HCT116 (cell line): Measurements from ENCODE around the gene ACOT7. TPM values are rescaled to one million over a fixed set of nuclear protein-coding genes. Genes with fewer than 3 reads are reported as not detected.
"Not testable (repeated sequence)": the region's sequence is repeated elsewhere in the genome, so short reads cannot be mapped to it uniquely, and the experiment has no call there.

Experiments used
- ATAC-seq: fragments of 200-7000 bp; cut with Tn5 transposase; 2 replicates; pipeline ENCODE4 v1.9.1; 2020; ENCODE audit warnings: mild to moderate bottlenecking, moderate library complexity
- BruUV-seq: library from RNA; stranded (reverse); fragments of 400-500 nt; replicated peaks from 2 replicates; lab custom pipeline; 2021; lab: Mats Ljungman, UMichigan
- CTCF ChIA-PET: fragments of 300-600 bp; sonication (Branson Sonifier 250); formaldehyde crosslinking; loops from one replicate; lab custom pipeline; 2021; ENCODE audit warnings: antibody characterized with exemption; lab: Charles Lee
- POLR2A ChIA-PET: fragments of 300-600, 350-600 bp; sonication (Branson Sonifier 250); formaldehyde crosslinking; loops from one replicate; lab custom pipeline; 2021; ENCODE audit warnings: antibody characterized with exemption; lab: Charles Lee
- RAD21 ChIA-PET, 2 experiments: fragments of 300-600 bp; sonication (Branson Sonifier 250); formaldehyde crosslinking; loops; one replicate each; lab custom pipeline; 2023; ENCODE audit warnings: low total read pairs in 2 of 2; ENCODE audit not compliant: uncharacterized antibody in 2 of 2, unreplicated experiment in 2 of 2, low non-redundant PET in 1 of 2; lab: Charles Lee
- DNase-seq: peaks from one replicate; pipeline ENCODE4 v3.0.0-alpha.2; 2010; ENCODE audit warnings: low read depth, low spot score
- H2AFZ ChIP-seq: fragments of 200-600 bp; shearing (Covaris generic), sonication (generic); 2 replicates; pipeline ENCODE4 v1.6.1; 2017; ENCODE audit warnings: low read depth, mixed run types, mixed read lengths, antibody characterized with exemption, low read length; ENCODE audit not compliant: poor library complexity, severe bottlenecking
- H3K27ac ChIP-seq: 2 replicates; pipeline ENCODE4 v1.5.1; 2012; ENCODE audit warnings: low read depth, low read length
- H3K27me3 ChIP-seq: fragments of 200-600 bp; sonication (generic); 2 replicates; pipeline ENCODE4 v1.6.1; 2016; ENCODE audit warnings: mixed run types, low read length, mixed read lengths; ENCODE audit not compliant: insufficient read depth
- H3K36me3 ChIP-seq, 2 experiments: fragments of 200-500 bp in 1 of 2; fragments of 200-600 bp in 1 of 2; sonication (Bioruptor generic) in 1 of 2; sonication (generic) in 1 of 2; 2 replicates each; pipeline versions ENCODE4 v1.5.1 to v1.6.1; 2014 to 2016; ENCODE audit warnings: low read length in 2 of 2, inconsistent platforms in 1 of 2, mixed read lengths in 1 of 2, mixed run types in 1 of 2; ENCODE audit not compliant: insufficient read depth in 2 of 2, control insufficient read depth in 1 of 2
- H3K4me1 ChIP-seq, 2 experiments: fragments of 200-600 bp in 1 of 2; sonication (generic) in 1 of 2; 2 replicates each; pipeline versions ENCODE4 v1.5.1 to v1.6.1; 2012 to 2017; ENCODE audit warnings: low read length in 2 of 2, inconsistent platforms in 1 of 2, mild to moderate bottlenecking in 1 of 2, mixed read lengths in 1 of 2, mixed run types in 1 of 2, moderate library complexity in 1 of 2; ENCODE audit not compliant: insufficient read depth in 2 of 2, control insufficient read depth in 1 of 2
- H3K4me2 ChIP-seq: fragments of 200-600 bp; sonication (generic); 2 replicates; pipeline ENCODE4 v1.6.1; 2017; ENCODE audit warnings: mixed run types, low read length, mixed read lengths
- H3K4me3 ChIP-seq, 2 experiments: fragments of 200-600 bp in 1 of 2; sonication (generic) in 1 of 2; replicated peaks in 1 of 2; 2 replicates each; pipeline ENCODE4 v1.5.1; 2011 to 2016; ENCODE audit warnings: low read length in 2 of 2, control low read depth in 1 of 2, low read depth in 1 of 2, mild to moderate bottlenecking in 1 of 2, mixed read lengths in 1 of 2, mixed run types in 1 of 2
- H3K79me2 ChIP-seq: fragments of 200-600 bp; sonication (generic); 2 replicates; pipeline ENCODE4 v1.6.1; 2017; ENCODE audit warnings: mild to moderate bottlenecking, mixed run types, low read length, moderate library complexity, mixed read lengths; ENCODE audit not compliant: insufficient read depth
- H3K9ac ChIP-seq: fragments of 200-600 bp; sonication (generic); 2 replicates; pipeline ENCODE4 v1.6.1; 2016; ENCODE audit warnings: low read length, mixed read lengths
- H3K9me2 ChIP-seq: fragments of 200-600 bp; sonication (generic), shearing (Covaris generic); 2 replicates; pipeline ENCODE4 v1.6.1; 2017; ENCODE audit warnings: mixed run types, mild to moderate bottlenecking, moderate library complexity; ENCODE audit not compliant: insufficient read depth
- H3K9me3 ChIP-seq, 2 experiments: fragments of 200-500 bp in 1 of 2; fragments of 200-600 bp in 1 of 2; sonication (Bioruptor generic) in 1 of 2; sonication (generic) in 1 of 2; 2 replicates each; pipeline ENCODE4 v1.6.1; 2014 to 2017; ENCODE audit warnings: low read length in 2 of 2, mixed read lengths in 2 of 2, inconsistent platforms in 1 of 2, low read depth in 1 of 2, mild to moderate bottlenecking in 1 of 2, mixed run types in 1 of 2, moderate library complexity in 1 of 2; ENCODE audit not compliant: control insufficient read depth in 1 of 2, insufficient read depth in 1 of 2
- H4K20me1 ChIP-seq: fragments of 200-600 bp; sonication (generic), shearing (Covaris generic); 2 replicates; pipeline ENCODE4 v1.6.1; 2017; ENCODE audit warnings: mixed run types, mild to moderate bottlenecking, moderate library complexity; ENCODE audit not compliant: insufficient read depth
- CEBPB ChIP-seq: IDR thresholded peaks from 2 replicates; pipeline ENCODE4 v1.6.1; 2012; ENCODE audit warnings: low read depth
- EZH2phosphoT487 ChIP-seq: fragments of 200-600 bp; IDR thresholded peaks from 2 replicates; pipeline ENCODE4 v1.6.1; 2018; ENCODE audit warnings: antibody characterized with exemption, borderline replicate concordance
- RAD21 ChIP-seq: IDR thresholded peaks from 2 replicates; pipeline ENCODE4 v1.6.1; 2012; ENCODE audit warnings: low read depth, mild to moderate bottlenecking
- SP1 ChIP-seq: IDR thresholded peaks from 2 replicates; pipeline ENCODE4 v1.6.1; 2012; ENCODE audit warnings: low read depth
- intact Hi-C: fragments of 100-400 bp; cut with micrococcal nuclease; formaldehyde crosslinking; loops from 2 replicates; pipeline ENCODE4 v1.10.0; 2022
- total RNA-seq: library from RNA; stranded (reverse); gene quantifications from one replicate; pipeline ENCODE4 v1.2.1, GENCODE V29; 2021; ENCODE audit not compliant: unreplicated experiment
- TF ChIP-seq, protein P1 (sequence below): IDR thresholded peaks from 2 replicates; pipeline ENCODE4 v1.6.1; 2012

The ACOT7 gene
- total RNA-seq, 1 experiment from 2014 or later, result 162 TPM

DNA sequence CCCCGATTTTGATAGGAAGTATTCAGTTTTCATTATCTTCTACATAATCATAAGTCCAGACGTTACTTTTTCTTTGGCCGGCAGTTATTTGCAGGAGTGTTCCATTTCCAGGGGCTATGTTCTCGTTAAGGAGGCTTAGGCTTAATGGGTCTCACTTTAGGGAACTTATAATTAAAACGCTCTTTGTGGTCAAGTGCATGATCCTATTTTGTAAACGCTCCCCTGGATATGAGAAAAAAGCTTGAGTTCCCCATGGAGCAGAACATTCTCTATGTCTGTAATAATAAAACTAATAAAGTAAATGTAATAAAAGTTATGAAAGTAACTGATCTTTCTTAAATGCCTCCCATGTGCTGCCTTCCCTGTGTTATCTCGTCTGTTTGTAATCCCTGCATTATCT, 84.0 kb downstream of the ACOT7 start:
- 0 out of 4 replicates have a peak, but pooled peaks cover 2 to 4% of the 10 kb centered on the region in 2 experiments for H3K36me3 ChIP-seq
- no peaks in the 10 kb centered on the region for H4K20me1 ChIP-seq
- no peaks in the 10 kb centered on the region for H3K79me2 ChIP-seq
- peaks cover 0 to 3% of the 10 kb centered on the region in 2 experiments; a peak in 2 of 4 replicates for H3K9me3 ChIP-seq
- H3K27me3 ChIP-seq, result no peaks in the 10 kb centered on the region
- H3K9me2 ChIP-seq, result no peaks in the 10 kb centered on the region
- intact Hi-C loops, result no loop called here
- BruUV-seq, result no TSS peak
- no peak overlapping the region for H3K27ac ChIP-seq
- no peak overlapping the region for H3K4me3 ChIP-seq
- DNase-seq (no peak), ATAC-seq (no peak)
- no peak overlapping the region for H2AFZ ChIP-seq
- CTCF ChIA-PET, result no interaction called here
- no peak for TF ChIP-seq CEBPB
- TF ChIP-seq EZH2phosphoT487, result no peak
- TF ChIP-seq RAD21, result no peak
- TF ChIP-seq, protein P1, sequence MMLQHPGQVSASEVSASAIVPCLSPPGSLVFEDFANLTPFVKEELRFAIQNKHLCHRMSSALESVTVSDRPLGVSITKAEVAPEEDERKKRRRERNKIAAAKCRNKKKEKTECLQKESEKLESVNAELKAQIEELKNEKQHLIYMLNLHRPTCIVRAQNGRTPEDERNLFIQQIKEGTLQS, result no peak
- H3K4me2 ChIP-seq, result no peak overlapping the region
- RAD21 ChIA-PET, result no interaction called here
- no peaks in the 10 kb centered on the region for H3K4me1 ChIP-seq
- no peak overlapping the region for H3K9ac ChIP-seq
- POLR2A ChIA-PET, result no interaction called here

DNA sequence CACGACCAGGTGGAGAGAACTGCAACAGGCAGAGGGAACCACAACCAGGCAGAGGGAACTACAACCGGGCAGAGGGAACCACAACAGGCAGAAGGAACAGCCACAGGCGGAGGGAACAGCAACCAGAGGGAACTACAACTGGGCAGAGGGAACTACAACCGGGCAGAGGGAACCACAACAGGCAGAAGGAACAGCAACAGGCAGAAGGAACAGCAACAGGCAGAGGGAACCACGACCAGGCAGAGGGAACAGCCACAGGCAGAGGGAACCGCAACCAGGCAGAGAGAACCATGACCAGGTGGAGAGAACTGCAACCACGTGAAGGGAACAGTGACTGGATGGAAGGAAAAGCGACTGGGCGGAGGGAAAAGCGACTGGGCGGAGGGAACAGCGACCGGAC, 85.1 kb downstream of the ACOT7 start:
- BruUV-seq, result no TSS peak
- Histone ChIP-seq H3K27ac (no peak overlapping the region), H3K9me3 (peaks cover 0 to 3% of the 10 kb centered on the region in 2 experiments; a peak in 2 of 4 replicates), H3K4me1 (no peaks in the 10 kb centered on the region), H2AFZ (no peak overlapping the region), H4K20me1 (no peaks in the 10 kb centered on the region), H3K4me2 (no peak overlapping the region), H3K9ac (no peak overlapping the region), H3K4me3 (no peak overlapping the region), H3K9me2 (no peaks in the 10 kb centered on the region), H3K79me2 (no peaks in the 10 kb centered on the region), H3K36me3 (0 out of 4 replicates have a peak, but pooled peaks cover 2 to 4% of the 10 kb centered on the region in 2 experiments), H3K27me3 (no peaks in the 10 kb centered on the region)
- RAD21 ChIA-PET, result no interaction called here
- intact Hi-C loops, result no loop called here
- POLR2A ChIA-PET, result no interaction called here
- CTCF ChIA-PET, result no interaction called here
- ATAC-seq, result no peak
- TF ChIP-seq SP1, result no peak
- DNase-seq, result no peak

DNA sequence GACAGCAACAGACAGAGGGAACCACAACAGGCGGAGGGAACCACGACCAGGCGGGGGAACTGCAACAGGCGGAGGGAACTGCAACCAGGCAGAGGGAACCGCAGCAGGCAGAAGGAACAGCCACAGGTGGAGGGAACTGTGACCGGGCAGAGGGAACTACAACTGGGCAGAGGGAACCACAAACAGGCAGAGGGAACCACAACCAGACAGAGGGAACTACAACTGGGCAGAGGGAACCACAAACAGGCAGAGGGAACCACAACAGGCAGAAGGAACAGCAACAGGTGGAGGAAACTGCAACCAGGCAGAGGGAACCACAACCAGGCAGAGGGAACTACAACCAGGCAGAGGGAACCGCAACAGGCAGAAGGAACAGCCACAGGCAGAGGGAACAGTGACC, 85.9 kb downstream of the ACOT7 start:
- H3K9me2 ChIP-seq, CTCF ChIA-PET, POLR2A ChIA-PET, H3K79me2 ChIP-seq, ATAC-seq, H3K4me2 ChIP-seq, H3K27me3 ChIP-seq, DNase-seq, H3K9me3 ChIP-seq, H3K9ac ChIP-seq, H2AFZ ChIP-seq, H3K36me3 ChIP-seq, RAD21 ChIA-PET, H3K4me1 ChIP-seq, H3K27ac ChIP-seq, H3K4me3 ChIP-seq, H4K20me1 ChIP-seq, BruUV-seq, intact Hi-C loops: not testable (repeated sequence)
